GM12892 (cell line): ENCODE data around the gene TOR3A.

Experiments
- POLR2A ChIP-seq: IDR thresholded peaks from 2 replicates; pipeline ENCODE4 v1.6.1; 2011; ENCODE audit warnings: low read depth, low read length, control low read depth
- TAF1 ChIP-seq: IDR thresholded peaks from 2 replicates; pipeline ENCODE4 v1.6.1; 2011; ENCODE audit warnings: low read depth, mild to moderate bottlenecking, control low read depth, low read length, borderline replicate concordance

GRCh38 chr1:179087665-179088064 is 5.8 kb downstream of the TOR3A start:
- TF ChIP-seq POLR2A (no peak), TAF1 (no peak)
